ENCODE data around the gene LAMC3.
"Not testable (repeated sequence)": the region's sequence is repeated elsewhere in the genome, so short reads cannot be mapped to it uniquely, and the experiment has no call there.

LAMC3 gene

GRCh38 chr9:131113655-131114054 is 104.7 kb downstream of the LAMC3 start:
- TF ChIP-seq MYC (IDR thresholded peaks at IDR 0.05; ENCODE audit: low read depth, low read length), result no peak
- no peak for TF ChIP-seq POLR2A (IDR thresholded peaks at IDR 0.05; ENCODE audit: extremely low read depth, insufficient read length)
- no peak for TF ChIP-seq CTCF (IDR thresholded peaks at IDR 0.05; ENCODE audit: low read depth, low read length)
- no peak for TF ChIP-seq MAX (IDR thresholded peaks at IDR 0.05; ENCODE audit: low read depth, low read length)
- DNase-seq (ENCODE audit: low read depth), result no peak

GRCh38 chr9:131114084-131114535 is 105.1 kb downstream of the LAMC3 start:
- H3K4me3 ChIP-seq (ENCODE audit: low read depth, low read length), result no peak overlapping the region
- TF ChIP-seq MAX (IDR thresholded peaks at IDR 0.05; ENCODE audit: low read depth, low read length) (no peak), CTCF (IDR thresholded peaks at IDR 0.05; ENCODE audit: low read depth, low read length) (no peak), POLR2A (IDR thresholded peaks at IDR 0.05; ENCODE audit: extremely low read depth, insufficient read length) (no peak), MYC (IDR thresholded peaks at IDR 0.05; ENCODE audit: low read depth, low read length) (no peak)
- DNase-seq (ENCODE audit: low read depth), result no peak

More at GRCh38 chr9:131113655-131114054, 104.7 kb downstream of the LAMC3 start:
- no peak overlapping the region for H3K4me3 ChIP-seq (ENCODE audit: low read depth, low read length)

GRCh38 chr9:131115360-131115742 is 106.4 kb downstream of the LAMC3 start:
- not testable (repeated sequence) for H3K4me3 ChIP-seq (ENCODE audit: low read depth, low read length); DNase-seq (ENCODE audit: low read depth)

- DNase-seq (ENCODE audit: low read depth), result no peak
- no peak overlapping the region for H3K4me3 ChIP-seq (ENCODE audit: low read depth, low read length)
- TF ChIP-seq MAX (IDR thresholded peaks at IDR 0.05; ENCODE audit: low read depth, low read length) (no peak), CTCF (IDR thresholded peaks at IDR 0.05; ENCODE audit: low read depth, low read length) (no peak), POLR2A (IDR thresholded peaks at IDR 0.05; ENCODE audit: extremely low read depth, insufficient read length) (no peak), MYC (IDR thresholded peaks at IDR 0.05; ENCODE audit: low read depth, low read length) (no peak)
These were observed 107.5 kb downstream of the LAMC3 start for GRCh38 chr9:131116281-131117120.

- no peak for DNase-seq (ENCODE audit: low read depth)
- TF ChIP-seq POLR2A (IDR thresholded peaks at IDR 0.05; ENCODE audit: extremely low read depth, insufficient read length) (no peak), MAX (IDR thresholded peaks at IDR 0.05; ENCODE audit: low read depth, low read length) (no peak), CTCF (IDR thresholded peaks at IDR 0.05; ENCODE audit: low read depth, low read length) (no peak), MYC (IDR thresholded peaks at IDR 0.05; ENCODE audit: low read depth, low read length) (no peak)
These were observed 108.3 kb downstream of the LAMC3 start for GRCh38 chr9:131117121-131117761.

GRCh38 chr9:131117762-131118145 is 108.8 kb downstream of the LAMC3 start:
- DNase-seq (ENCODE audit: low read depth), result no peak
- no peak for TF ChIP-seq POLR2A (IDR thresholded peaks at IDR 0.05; ENCODE audit: extremely low read depth, insufficient read length)
- TF ChIP-seq MYC (IDR thresholded peaks at IDR 0.05; ENCODE audit: low read depth, low read length), result no peak
- no peak for TF ChIP-seq CTCF (IDR thresholded peaks at IDR 0.05; ENCODE audit: low read depth, low read length)
- TF ChIP-seq MAX (IDR thresholded peaks at IDR 0.05; ENCODE audit: low read depth, low read length), result no peak
- H3K4me3 ChIP-seq (ENCODE audit: low read depth, low read length), result no peak overlapping the region

More at GRCh38 chr9:131117121-131117761, 108.3 kb downstream of the LAMC3 start:
- no peak overlapping the region for H3K4me3 ChIP-seq (ENCODE audit: low read depth, low read length)
